SK-N-SH (cell line): ENCODE results near the gene GMPPB.
"Not testable (repeated sequence)": the region's sequence is repeated elsewhere in the genome, so short reads cannot be mapped to it uniquely, and the experiment has no call there.

Experiments used
- ELF1 ChIP-seq: IDR thresholded peaks from 2 replicates; pipeline ENCODE4 v1.4.0; 2012
- EP300 ChIP-seq, 2 experiments: IDR thresholded peaks; 2 replicates each; pipeline versions ENCODE4 v1.4.0 to v1.6.1; 2012; ENCODE audit warnings: borderline replicate concordance in 1 of 2, low read depth in 1 of 2, low read length in 1 of 2
- POLR2AphosphoS5 ChIP-seq: IDR thresholded peaks from 2 replicates; pipeline ENCODE4 v1.6.1; 2012; ENCODE audit warnings: low read depth, low read length
- TEAD4 ChIP-seq: IDR thresholded peaks from 2 replicates; pipeline ENCODE4 v1.4.0; 2012; ENCODE audit warnings: mild to moderate bottlenecking, borderline replicate concordance; ENCODE audit not compliant: insufficient read depth
- TF ChIP-seq, protein P1 (sequence below): fragments of 200-600 bp; sonication (generic); IDR thresholded peaks from 2 replicates; pipeline ENCODE4 v1.6.1; 2017; ENCODE audit warnings: antibody characterized with exemption, mild to moderate bottlenecking, moderate library complexity

DNA sequence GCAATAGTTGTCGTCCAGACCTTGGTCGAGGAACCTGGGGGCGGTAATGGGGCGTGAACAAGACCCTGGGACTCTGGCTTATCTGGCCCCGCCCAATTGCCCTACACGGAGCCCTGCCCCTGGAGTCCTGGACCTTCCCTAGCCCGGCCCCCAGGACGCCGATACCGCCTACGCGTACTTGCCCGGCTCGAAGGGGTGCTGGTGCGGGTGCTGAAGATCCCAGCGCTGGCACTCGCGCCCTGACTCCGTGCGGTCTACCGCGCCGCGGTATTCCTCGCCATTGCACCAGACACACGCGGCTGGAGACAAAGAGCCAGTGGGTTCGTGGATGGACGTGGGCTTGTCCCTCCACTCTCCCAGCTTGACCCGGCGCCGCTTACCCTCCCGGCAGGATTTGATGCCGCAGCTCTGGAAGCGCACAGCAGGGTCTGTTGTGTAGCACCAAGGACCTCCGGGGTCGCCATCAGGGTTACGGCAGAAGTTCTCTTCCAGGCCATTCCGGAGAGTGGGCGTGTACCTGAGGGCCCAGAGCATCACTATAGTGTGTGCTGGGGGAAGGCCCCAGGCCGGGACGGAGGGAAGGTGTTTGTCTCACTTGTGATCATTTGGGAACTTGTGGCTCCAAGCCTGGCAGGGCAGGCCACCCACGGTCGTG lies 36.9 kb downstream of the GMPPB start:
- TF ChIP-seq, protein P1, sequence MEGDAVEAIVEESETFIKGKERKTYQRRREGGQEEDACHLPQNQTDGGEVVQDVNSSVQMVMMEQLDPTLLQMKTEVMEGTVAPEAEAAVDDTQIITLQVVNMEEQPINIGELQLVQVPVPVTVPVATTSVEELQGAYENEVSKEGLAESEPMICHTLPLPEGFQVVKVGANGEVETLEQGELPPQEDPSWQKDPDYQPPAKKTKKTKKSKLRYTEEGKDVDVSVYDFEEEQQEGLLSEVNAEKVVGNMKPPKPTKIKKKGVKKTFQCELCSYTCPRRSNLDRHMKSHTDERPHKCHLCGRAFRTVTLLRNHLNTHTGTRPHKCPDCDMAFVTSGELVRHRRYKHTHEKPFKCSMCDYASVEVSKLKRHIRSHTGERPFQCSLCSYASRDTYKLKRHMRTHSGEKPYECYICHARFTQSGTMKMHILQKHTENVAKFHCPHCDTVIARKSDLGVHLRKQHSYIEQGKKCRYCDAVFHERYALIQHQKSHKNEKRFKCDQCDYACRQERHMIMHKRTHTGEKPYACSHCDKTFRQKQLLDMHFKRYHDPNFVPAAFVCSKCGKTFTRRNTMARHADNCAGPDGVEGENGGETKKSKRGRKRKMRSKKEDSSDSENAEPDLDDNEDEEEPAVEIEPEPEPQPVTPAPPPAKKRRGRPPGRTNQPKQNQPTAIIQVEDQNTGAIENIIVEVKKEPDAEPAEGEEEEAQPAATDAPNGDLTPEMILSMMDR, result not testable (repeated sequence)
- TF ChIP-seq TEAD4; POLR2AphosphoS5; ELF1; EP300 (IDR thresholded peaks at IDR 0.05; ENCODE audit: borderline replicate concordance in 1 of 2, low read depth in 1 of 2, low read length in 1 of 2): not testable (repeated sequence)
